Spleen (tissue), 11 donors: ENCODE measurements around the gene CCL28. TPM values are rescaled to one million over a fixed set of nuclear protein-coding genes. Genes with fewer than 3 reads are reported as not detected.

ENCODE experiments used
- DNase-seq: peaks from one replicate; pipeline ENCODE4 v3.0.0-alpha.2; 2020
- H3K27ac ChIP-seq, 8 donors: fragments of 200-600 bp; sonication (generic) in 7 of 8; 1 replicate in 4 of 8; 2 replicates in 4 of 8; pipeline versions ENCODE4 v1.5.0 to v1.8.0; 2016 to 2021; ENCODE audit warnings: inconsistent platforms in 4 of 8, mild to moderate bottlenecking in 4 of 8, moderate library complexity in 1 of 8
- H3K27me3 ChIP-seq, 7 donors: fragments of 200-600 bp; sonication (generic) in 6 of 7; replicated peaks in 1 of 7; 1 replicate in 4 of 7; 2 replicates in 3 of 7; pipeline versions ENCODE4 v1.5.0 to v1.8.0; 2016 to 2021; ENCODE audit warnings: inconsistent platforms in 3 of 7, mild to moderate bottlenecking in 1 of 7
- H3K36me3 ChIP-seq, 6 donors: fragments of 200-600 bp; sonication (generic) in 5 of 6; 1 replicate in 4 of 6; 2 replicates in 2 of 6; pipeline versions ENCODE4 v1.5.0 to v1.8.0; 2016 to 2021; ENCODE audit warnings: inconsistent platforms in 2 of 6
- H3K4me1 ChIP-seq, 6 donors: fragments of 200-600 bp; sonication (generic) in 5 of 6; 1 replicate in 3 of 6; 2 replicates in 3 of 6; pipeline versions ENCODE4 v1.5.0 to v1.8.0; 2016 to 2021; ENCODE audit warnings: inconsistent platforms in 3 of 6
- H3K4me3 ChIP-seq, 8 donors: fragments of 200-600 bp; sonication (generic) in 7 of 8; 1 replicate in 4 of 8; 2 replicates in 4 of 8; pipeline versions ENCODE4 v1.5.0 to v1.8.0; 2016 to 2021; ENCODE audit warnings: inconsistent platforms in 4 of 8, mild to moderate bottlenecking in 4 of 8, moderate library complexity in 2 of 8
- H3K9me3 ChIP-seq, 8 donors: fragments of 200-600 bp; sonication (generic) in 7 of 8; 1 replicate in 4 of 8; 2 replicates in 4 of 8; pipeline versions ENCODE4 v1.5.0 to v1.8.0; 2016 to 2021; ENCODE audit warnings: inconsistent platforms in 4 of 8
- CTCF ChIP-seq, 11 experiments: fragments of 200-600 bp in 7 of 11; fragments of 450-650 bp in 4 of 11; sonication (generic) in 4 of 11; IDR thresholded peaks in 8 of 11; conservative IDR thresholded peaks in 3 of 11; 1 replicate in 7 of 11; 2 replicates in 4 of 11; pipeline versions ENCODE4 v1.4.0 to v1.8.0; 2016 to 2021; ENCODE audit warnings: antibody characterized with exemption in 11 of 11, inconsistent platforms in 4 of 11, mild to moderate bottlenecking in 1 of 11
- POLR2A ChIP-seq, 3 donors: fragments of 450-650 bp; IDR thresholded peaks; one replicate each; pipeline ENCODE4 v1.5.1; 2017; ENCODE audit warnings: antibody characterized with exemption in 3 of 3, mild to moderate bottlenecking in 1 of 3
- POLR2AphosphoS5 ChIP-seq, 3 donors: sonication (generic); formaldehyde crosslinking; IDR thresholded peaks; one replicate each; pipeline ENCODE4 v1.5.1; 2017; ENCODE audit warnings: antibody characterized with exemption in 3 of 3
- WGBS, 5 donors: extraction: QIAGEN DNeasy Blood & Tissue Kit in 3 of 5; methylation state at CpG; one replicate each; pipeline versions ENCODE4 v1.1.5 to v1.1.7; 2013 to 2018; 5-methylcytosine and 5-hydroxymethylcytosine counted together
- intact Hi-C: fragments of 100-400 bp; cut with DNase I; formaldehyde crosslinking; loops from one replicate; pipeline ENCODE4 v1.15.0; 2023; ENCODE audit warnings: low total_unique reads
- polyA plus RNA-seq, 3 donors: library from polyadenylated mRNA; stranded (reverse); fragments of 200-250 nt; gene quantifications; one replicate each; pipeline ENCODE4 v1.2.1, GENCODE V29; 2013
- total RNA-seq, 7 donors: library from RNA; depleted of rRNA in 3 of 7; stranded (reverse); fragments of >200 nt in 3 of 7; fragmentation: NEBNext Ultra II Directional in 4 of 7; extraction: Animal tissue kit (Norgen Biotek cat#: 25700) in 4 of 7; gene quantifications; one replicate each; pipeline versions ENCODE4 v1.1.0 to v1.2.1, GENCODE V29; 2016 to 2021
- donor health status: healthy with polysubstance abuse.
- donor health status: DM: no; HTN: no; CAD: no; lungs with moderate emphysema.
- donor health status: DM: no; HTN: no; CAD: no.
- donor health status: Bipolar disorder and iron deficiency.
- donor health status: healthy.
- donor health status: DM: no; HTN: no; CAD: no.
- donor health status: DM: yes; HTN: yes; CAD: no.

The CCL28 gene
- total and polyA plus RNA-seq, 10 donors = 3.7 to 17.1 (median 11.6) TPM

GRCh38 chr5:43348207-43348606 lies 64.0 kb downstream of the CCL28 start:
- 78 to 89% (median 87%) methylated on average over 4 of the region's 4 CpGs for WGBS, 5 donors
- no peak for TF ChIP-seq CTCF (IDR thresholded peaks at IDR 0.05 in 8 of 11, conservative IDR thresholded peaks at IDR 0.05 in 3 of 11)
- TF ChIP-seq POLR2A (IDR thresholded peaks at IDR 0.05) = no peak
- TF ChIP-seq POLR2AphosphoS5 (IDR thresholded peaks at IDR 0.05) = no peak
- peaks cover 0 to 14% (median 2%) of the 10 kb centered on the region in 8 donors for H3K9me3 ChIP-seq
- H3K27ac ChIP-seq = no peak overlapping the region
- H3K27me3 ChIP-seq = no peaks in the 10 kb centered on the region
- no peak for DNase-seq
- no peak overlapping the region for H3K4me3 ChIP-seq
- H3K4me1 ChIP-seq = no peaks in the 10 kb centered on the region
- intact Hi-C loops = no loop called here
- H3K36me3 ChIP-seq = no peaks in the 10 kb centered on the region

- 33 to 61% (median 35%) methylated on average over 1 of the region's 1 CpG for WGBS, 5 donors
Observed at GRCh38 chr5:43338862-43339261, 73.3 kb downstream of the CCL28 start.

GRCh38 chr5:43336159-43336558 lies 76.0 kb downstream of the CCL28 start:
- TF ChIP-seq CTCF (IDR thresholded peaks at IDR 0.05 in 8 of 11, conservative IDR thresholded peaks at IDR 0.05 in 3 of 11) (no peak), POLR2AphosphoS5 (IDR thresholded peaks at IDR 0.05) (no peak), POLR2A (IDR thresholded peaks at IDR 0.05) (no peak)
- intact Hi-C loops = no loop called here
- DNase-seq = no peak
- Histone ChIP-seq H3K27ac (no peak overlapping the region), H3K36me3 (no peaks in the 10 kb centered on the region), H3K4me1 (no peaks in the 10 kb centered on the region), H3K27me3 (peaks cover 0 to 5% (median 0%) of the 10 kb centered on the region in 7 donors), H3K4me3 (no peak overlapping the region), H3K9me3 (peaks cover 0 to 58% (median 28%) of the 10 kb centered on the region in 8 donors)
- WGBS, 5 donors = 80 to 87% (median 80%) methylated on average over 2 of the region's 2 CpGs

More at GRCh38 chr5:43338862-43339261, 73.3 kb downstream of the CCL28 start:
- DNase-seq = no peak
- intact Hi-C loops = no loop called here
- TF ChIP-seq POLR2AphosphoS5 (IDR thresholded peaks at IDR 0.05) (no peak), POLR2A (IDR thresholded peaks at IDR 0.05) (no peak), CTCF (IDR thresholded peaks at IDR 0.05 in 8 of 11, conservative IDR thresholded peaks at IDR 0.05 in 3 of 11) (no peak)
- Histone ChIP-seq H3K27me3 (peaks cover 0 to 3% (median 0%) of the 10 kb centered on the region in 7 donors), H3K36me3 (no peaks in the 10 kb centered on the region), H3K4me1 (no peaks in the 10 kb centered on the region), H3K27ac (no peak overlapping the region), H3K9me3 (peaks cover 0 to 55% (median 29%) of the 10 kb centered on the region in 8 donors), H3K4me3 (no peak overlapping the region)

GRCh38 chr5:43335681-43336080 lies 76.5 kb downstream of the CCL28 start:
- Histone ChIP-seq H3K9me3 (peaks cover 0 to 57% (median 23%) of the 10 kb centered on the region in 8 donors), H3K4me3 (no peak overlapping the region), H3K27ac (no peak overlapping the region), H3K27me3 (peaks cover 0 to 5% (median 0%) of the 10 kb centered on the region in 7 donors), H3K4me1 (no peaks in the 10 kb centered on the region), H3K36me3 (no peaks in the 10 kb centered on the region)
- WGBS, 5 donors = 61 to 88% (median 73%) methylated on average over 4 of the region's 4 CpGs
- intact Hi-C loops = no loop called here
- no peak for TF ChIP-seq POLR2AphosphoS5 (IDR thresholded peaks at IDR 0.05)
- TF ChIP-seq POLR2A (IDR thresholded peaks at IDR 0.05) = no peak
- no peak for TF ChIP-seq CTCF (IDR thresholded peaks at IDR 0.05 in 8 of 11, conservative IDR thresholded peaks at IDR 0.05 in 3 of 11)
- no peak for DNase-seq
